IPS DF 6.9 (cell line): ENCODE results near the gene CSNK2A3.

Experiments
- DNase-seq: peaks from one replicate; pipeline ENCODE4 v3.0.0-alpha.2; 2013; ENCODE audit warnings: low read depth, low spot score
- H3K27ac ChIP-seq: one replicate; pipeline ENCODE4 v1.5.1; 2013; ENCODE audit warnings: low read length, control low read depth
- H3K27me3 ChIP-seq: 2 replicates; pipeline ENCODE4 v1.6.1; 2013; ENCODE audit warnings: mild to moderate bottlenecking, low read length; ENCODE audit not compliant: control insufficient read depth, insufficient read depth
- H3K36me3 ChIP-seq: 2 replicates; pipeline ENCODE4 v1.6.1; 2013; ENCODE audit warnings: low read length; ENCODE audit not compliant: control insufficient read depth, insufficient read depth
- H3K4me1 ChIP-seq: 2 replicates; pipeline ENCODE4 v1.6.1; 2013; ENCODE audit warnings: low read length; ENCODE audit not compliant: control insufficient read depth, insufficient read depth
- H3K4me3 ChIP-seq: 2 replicates; pipeline ENCODE4 v1.5.1; 2013; ENCODE audit warnings: mild to moderate bottlenecking, low read length
- H3K9me3 ChIP-seq: 2 replicates; pipeline ENCODE4 v1.6.1; 2013; ENCODE audit warnings: low read length, inconsistent platforms; ENCODE audit not compliant: control insufficient read depth, insufficient read depth
- WGBS: extraction: QIAGEN DNeasy Blood & Tissue Kit; methylation state at CpG from one replicate; pipeline ENCODE4 v1.1.7; 2013; ENCODE audit warnings: mixed read lengths, missing lambda C conversion rate; ENCODE audit not compliant: insufficient read length, insufficient coverage; 5-methylcytosine and 5-hydroxymethylcytosine counted together

CSNK2A3 gene

DNA sequence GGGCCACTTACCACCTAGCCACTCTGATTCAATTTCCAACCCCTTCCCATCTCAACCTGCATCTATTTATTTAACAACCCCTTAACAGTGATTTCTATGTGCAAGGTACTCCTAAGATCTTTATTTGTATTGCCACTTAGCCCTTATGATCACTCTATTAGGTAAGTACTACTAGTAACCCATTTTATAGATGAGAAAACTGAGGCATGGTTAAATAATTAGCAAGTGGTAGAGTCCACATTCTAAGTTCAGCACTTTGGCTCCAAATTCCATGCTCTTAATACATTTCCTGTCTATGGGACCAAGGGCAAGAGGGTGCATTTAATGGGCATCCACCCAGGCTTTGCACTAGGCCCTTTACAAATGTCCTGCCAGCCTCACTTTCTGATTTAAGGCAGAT is 38.1 kb upstream of the CSNK2A3 start:
- no peaks in the 10 kb centered on the region for H3K9me3 ChIP-seq
- H3K27me3 ChIP-seq: no peaks in the 10 kb centered on the region
- H3K4me1 ChIP-seq: peaks cover 4% of the 10 kb centered on the region; the same call in 1 of the 2 replicates
- no peaks in the 10 kb centered on the region for H3K36me3 ChIP-seq
- no peak overlapping the region for H3K4me3 ChIP-seq
- DNase-seq: no peak
- no peak overlapping the region for H3K27ac ChIP-seq

DNA sequence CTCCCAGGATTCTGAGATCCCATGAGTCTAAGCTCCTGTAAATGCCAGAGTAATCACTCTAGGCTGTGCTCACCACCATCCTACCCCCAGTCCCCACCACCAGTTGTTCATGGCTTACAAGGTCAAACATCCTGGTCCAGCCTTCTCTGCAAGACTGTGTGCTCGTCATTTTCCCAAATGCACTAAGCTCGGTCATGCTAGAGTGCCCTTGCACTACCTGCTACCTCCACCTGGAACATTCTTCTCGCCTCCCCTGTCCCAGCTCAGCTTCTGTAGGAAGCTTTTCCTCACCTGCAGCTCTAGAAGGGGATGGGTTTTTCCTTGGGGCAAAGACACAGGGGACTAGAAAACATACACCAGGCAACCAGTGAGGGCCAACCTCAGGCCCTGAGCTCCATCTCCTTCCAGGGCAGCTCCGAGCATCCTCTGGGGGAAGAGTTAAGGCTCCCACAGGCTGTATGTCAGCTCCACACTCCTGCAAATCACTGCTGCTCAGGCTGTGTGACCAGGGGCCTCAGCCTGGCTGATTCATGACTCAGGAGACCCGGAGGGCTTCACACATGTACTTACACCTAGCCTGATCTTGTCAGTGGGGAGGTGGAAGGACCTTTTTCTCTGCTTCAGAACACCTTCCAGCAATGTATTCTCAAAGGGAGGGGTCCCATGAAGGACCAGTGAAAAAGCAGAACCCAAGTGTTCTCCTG is 37.2 kb upstream of the CSNK2A3 start:
- no peaks in the 10 kb centered on the region for H3K36me3 ChIP-seq
- H3K27me3 ChIP-seq: no peaks in the 10 kb centered on the region
- H3K9me3 ChIP-seq: no peaks in the 10 kb centered on the region
- peaks cover 4% of the 10 kb centered on the region; the same call in 1 of the 2 replicates for H3K4me1 ChIP-seq
- WGBS: no CpG with 5 or more reads among the region's 5 CpGs
- H3K27ac ChIP-seq: no peak overlapping the region
- H3K4me3 ChIP-seq: no peak overlapping the region
- DNase-seq: no peak

- DNase-seq: no peak
- no peaks in the 10 kb centered on the region for H3K9me3 ChIP-seq
- no peaks in the 10 kb centered on the region for H3K36me3 ChIP-seq
- H3K4me1 ChIP-seq: peaks cover 4% of the 10 kb centered on the region; the same call in 1 of the 2 replicates
- H3K4me3 ChIP-seq: no peak overlapping the region
- WGBS: no CpG with 5 or more reads among the region's 4 CpGs
- H3K27ac ChIP-seq: no peak overlapping the region
- no peaks in the 10 kb centered on the region for H3K27me3 ChIP-seq
Measured at GRCh38 chr11:11389238-11389637, 36.2 kb upstream of the CSNK2A3 start.

DNA sequence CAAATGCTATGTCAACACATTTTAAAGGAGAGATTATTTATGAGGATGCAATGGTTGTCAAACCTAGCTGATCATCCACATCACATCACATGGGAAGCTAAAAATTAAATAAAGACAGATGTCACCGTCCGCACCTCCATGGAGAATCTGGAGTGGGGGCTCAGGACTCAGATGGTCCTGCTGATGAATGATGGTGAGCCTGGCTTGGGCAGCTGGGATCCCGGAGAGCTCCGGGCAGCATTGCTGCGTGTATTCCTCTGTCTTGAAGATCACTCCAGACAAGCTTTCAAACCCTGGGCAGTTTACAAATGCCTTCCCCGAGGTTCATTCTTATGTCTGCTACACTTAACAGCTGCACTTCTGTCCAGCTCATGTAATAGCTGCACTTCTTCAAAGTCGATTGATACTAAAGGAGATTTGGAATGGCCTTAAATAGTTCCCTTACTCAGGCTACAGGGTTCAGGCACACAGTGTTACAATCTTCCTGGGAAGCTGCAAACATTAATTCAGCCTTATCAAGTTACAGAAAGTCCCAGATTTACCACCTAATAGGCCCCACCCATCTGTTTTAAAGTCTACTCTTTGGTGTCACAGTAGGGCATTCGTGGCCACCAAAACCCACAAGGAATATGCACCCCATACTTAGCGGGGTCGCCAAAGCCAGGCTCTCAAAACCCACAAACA is 34.7 kb upstream of the CSNK2A3 start:
- Histone ChIP-seq H3K9me3 (no peaks in the 10 kb centered on the region), H3K27me3 (no peaks in the 10 kb centered on the region), H3K36me3 (no peaks in the 10 kb centered on the region), H3K27ac (no peak overlapping the region), H3K4me3 (no peak overlapping the region), H3K4me1 (peaks cover 4% of the 10 kb centered on the region; the same call in 1 of the 2 replicates)
- WGBS: no CpG with 5 or more reads among the region's 10 CpGs
- DNase-seq: no peak

- peaks cover 4% of the 10 kb centered on the region; the same call in 1 of the 2 replicates for H3K4me1 ChIP-seq
- H3K27ac ChIP-seq: no peak overlapping the region
- H3K4me3 ChIP-seq: no peak overlapping the region
- H3K36me3 ChIP-seq: no peaks in the 10 kb centered on the region
- DNase-seq: no peak
- WGBS: no CpG with 5 or more reads among the region's 4 CpGs
- H3K27me3 ChIP-seq: no peaks in the 10 kb centered on the region
- no peaks in the 10 kb centered on the region for H3K9me3 ChIP-seq
Measured at GRCh38 chr11:11387207-11387606, 34.2 kb upstream of the CSNK2A3 start.

DNA sequence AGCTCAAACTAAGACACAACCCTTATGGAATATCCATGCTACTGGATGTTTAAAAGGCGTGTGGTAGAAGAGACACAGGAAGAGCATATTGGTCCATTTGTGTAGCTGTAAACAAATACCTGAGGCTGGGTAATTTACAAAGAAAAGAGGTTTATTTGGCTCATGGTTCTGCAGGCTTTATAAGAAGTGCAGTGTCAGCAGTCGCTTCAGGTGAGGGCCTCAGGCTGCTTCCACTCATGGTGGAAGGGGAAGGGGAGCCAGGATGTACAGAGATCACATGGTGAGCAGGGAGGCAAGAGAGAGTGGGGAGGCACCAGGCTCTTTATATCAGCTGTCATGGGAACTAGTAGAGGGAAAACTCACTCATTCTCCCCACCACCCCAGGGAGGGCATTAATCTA is 31.8 kb upstream of the CSNK2A3 start:
- Histone ChIP-seq H3K27ac (no peak overlapping the region), H3K4me1 (peaks cover 4% of the 10 kb centered on the region; the same call in 1 of the 2 replicates), H3K9me3 (no peaks in the 10 kb centered on the region), H3K27me3 (no peaks in the 10 kb centered on the region), H3K36me3 (no peaks in the 10 kb centered on the region), H3K4me3 (no peak overlapping the region)
- DNase-seq: no peak
- WGBS: no CpG with 5 or more reads among the region's 2 CpGs

DNA sequence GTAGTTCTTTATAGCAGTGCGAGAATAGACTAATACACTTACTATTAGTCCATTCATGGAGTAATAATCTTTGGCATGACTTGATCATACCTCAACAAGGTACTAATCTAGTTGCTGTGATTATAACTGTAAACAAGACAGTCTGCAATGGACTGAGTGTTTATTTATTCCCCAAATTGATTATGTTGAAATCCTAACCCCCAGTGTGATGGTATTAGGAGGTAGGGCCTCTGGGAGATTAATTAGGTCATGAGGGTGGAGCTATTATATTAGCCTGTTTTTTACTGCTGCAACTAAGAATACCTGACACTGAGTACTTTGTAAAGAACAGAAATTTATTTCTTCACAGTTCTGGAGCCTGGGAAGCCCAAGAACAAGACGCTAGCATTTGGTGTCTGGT is 30.9 kb upstream of the CSNK2A3 start:
- no peaks in the 10 kb centered on the region for H3K9me3 ChIP-seq
- no peaks in the 10 kb centered on the region for H3K36me3 ChIP-seq
- H3K27ac ChIP-seq: no peak overlapping the region
- DNase-seq: no peak
- no CpG with 5 or more reads among the region's 2 CpGs for WGBS
- no peaks in the 10 kb centered on the region for H3K27me3 ChIP-seq
- H3K4me3 ChIP-seq: no peak overlapping the region
- peaks cover 4% of the 10 kb centered on the region; the same call in 1 of the 2 replicates for H3K4me1 ChIP-seq

- H3K4me3 ChIP-seq: no peak overlapping the region
- no peaks in the 10 kb centered on the region for H3K9me3 ChIP-seq
- DNase-seq: no peak
- no peak overlapping the region for H3K27ac ChIP-seq
- peaks cover 4% of the 10 kb centered on the region; the same call in 1 of the 2 replicates for H3K4me1 ChIP-seq
- WGBS: 100% methylated on average over 1 of the region's 7 CpGs
- no peaks in the 10 kb centered on the region for H3K27me3 ChIP-seq
- no peaks in the 10 kb centered on the region for H3K36me3 ChIP-seq
Measured at GRCh38 chr11:11382858-11383532, 29.9 kb upstream of the CSNK2A3 start.

GRCh38 chr11:11381471-11382105 is 28.5 kb upstream of the CSNK2A3 start:
- DNase-seq: no peak
- WGBS: no CpG with 5 or more reads among the region's 6 CpGs
- Histone ChIP-seq H3K9me3 (no peaks in the 10 kb centered on the region), H3K4me1 (no peaks in the 10 kb centered on the region), H3K27ac (no peak overlapping the region), H3K4me3 (no peak overlapping the region), H3K36me3 (no peaks in the 10 kb centered on the region), H3K27me3 (no peaks in the 10 kb centered on the region)

GRCh38 chr11:11380883-11381282 is 27.8 kb upstream of the CSNK2A3 start:
- Histone ChIP-seq H3K9me3 (no peaks in the 10 kb centered on the region), H3K4me1 (no peaks in the 10 kb centered on the region), H3K4me3 (no peak overlapping the region), H3K27me3 (no peaks in the 10 kb centered on the region), H3K27ac (no peak overlapping the region), H3K36me3 (no peaks in the 10 kb centered on the region)
- WGBS: no CpG with 5 or more reads among the region's 3 CpGs
- DNase-seq: no peak
